Loucy (cell line): ENCODE measurements around the gene ALOX5AP.

Experiments
- H2AFZ ChIP-seq: fragments of 200-600 bp; sonication (generic); 2 replicates; pipeline ENCODE4 v1.6.0; 2016; ENCODE audit warnings: antibody characterized with exemption, mild to moderate bottlenecking, low read length, moderate library complexity
- H3F3A ChIP-seq: fragments of 200-600 bp; 2 replicates; pipeline ENCODE4 v1.6.0; 2016; ENCODE audit warnings: antibody characterized with exemption, low read depth, mild to moderate bottlenecking
- H3K27me3 ChIP-seq: fragments of 200-600 bp; sonication (generic); 2 replicates; pipeline ENCODE4 v1.6.1; 2014; ENCODE audit warnings: low read length, mild to moderate bottlenecking; ENCODE audit not compliant: insufficient read depth, poor library complexity, severe bottlenecking
- H3K36me3 ChIP-seq: fragments of 200-600 bp; sonication (generic); 2 replicates; pipeline ENCODE4 v1.6.1; 2016; ENCODE audit warnings: low read length; ENCODE audit not compliant: insufficient read depth
- H3K4me1 ChIP-seq: fragments of 200-600 bp; sonication (generic); 2 replicates; pipeline ENCODE4 v1.5.1; 2014; ENCODE audit warnings: low read length, mild to moderate bottlenecking; ENCODE audit not compliant: insufficient read depth, poor library complexity, severe bottlenecking
- H3K4me2 ChIP-seq: fragments of 200-600 bp; sonication (generic); 2 replicates; pipeline ENCODE4 v1.6.0; 2014; ENCODE audit warnings: antibody characterized with exemption, low read length, low read depth, mild to moderate bottlenecking; ENCODE audit not compliant: poor library complexity, severe bottlenecking
- H3K4me3 ChIP-seq: fragments of 200-600 bp; sonication (generic); 2 replicates; pipeline ENCODE4 v1.5.1; 2014; ENCODE audit warnings: low read length, mild to moderate bottlenecking, mixed read lengths; ENCODE audit not compliant: poor library complexity, severe bottlenecking
- H3K79me2 ChIP-seq: fragments of 200-600 bp; sonication (generic); 2 replicates; pipeline ENCODE4 v1.6.1; 2014; ENCODE audit warnings: low read length; ENCODE audit not compliant: insufficient read depth
- H3K9ac ChIP-seq: fragments of 200-600 bp; sonication (generic); 2 replicates; pipeline ENCODE4 v1.6.0; 2014; ENCODE audit warnings: mild to moderate bottlenecking, low read depth, low read length, moderate library complexity; ENCODE audit not compliant: poor library complexity, severe bottlenecking
- H3K9me2 ChIP-seq: fragments of 200-600 bp; sonication (generic); replicated peaks from 2 replicates; pipeline ENCODE4 v1.6.1; 2016; ENCODE audit warnings: low read depth, low read length, mixed read lengths
- H3K9me3 ChIP-seq: fragments of 200-600 bp; sonication (generic); 2 replicates; pipeline ENCODE4 v1.6.1; 2014; ENCODE audit warnings: mild to moderate bottlenecking, antibody characterized with exemption, low read length, low read depth; ENCODE audit not compliant: insufficient read depth
- H4K20me1 ChIP-seq: fragments of 200-600 bp; sonication (generic); 2 replicates; pipeline ENCODE4 v1.6.0; 2014; ENCODE audit warnings: antibody characterized with exemption, low read length, mild to moderate bottlenecking; ENCODE audit not compliant: insufficient read depth, poor library complexity, severe bottlenecking
- CTCF ChIP-seq: fragments of 200-600 bp; sonication (generic); conservative IDR thresholded peaks from 2 replicates; pipeline ENCODE4 v1.5.1; 2014; ENCODE audit warnings: mild to moderate bottlenecking, antibody characterized with exemption, low read length
- EZH2phosphoT487 ChIP-seq: fragments of 200-600 bp; IDR thresholded peaks from 2 replicates; pipeline ENCODE4 v1.6.1; 2018; ENCODE audit warnings: antibody characterized with exemption, mild to moderate bottlenecking, moderate library complexity, borderline replicate concordance

ALOX5AP gene

GRCh38 chr13:30763786-30764413 lies 28.6 kb downstream of the ALOX5AP start:
- H3K4me1 ChIP-seq, result peaks cover 17% of the 10 kb centered on the region
- H3K4me3 ChIP-seq, result no peak overlapping the region
- no peak overlapping the region for H2AFZ ChIP-seq
- no peaks in the 10 kb centered on the region for H3K79me2 ChIP-seq
- no peaks in the 10 kb centered on the region for H3K9me3 ChIP-seq
- H3K27me3 ChIP-seq, result no peaks in the 10 kb centered on the region
- no peak for TF ChIP-seq EZH2phosphoT487
- TF ChIP-seq CTCF, result no peak
- peaks cover 69% of the 10 kb centered on the region; the same call in 1 of the 2 replicates for H3K36me3 ChIP-seq
- no peak overlapping the region for H3K9ac ChIP-seq
- H3K4me2 ChIP-seq, result no peak overlapping the region
- no peaks in the 10 kb centered on the region for H3K9me2 ChIP-seq
- H4K20me1 ChIP-seq, result no peaks in the 10 kb centered on the region
- no peaks in the 10 kb centered on the region; the same call in 1 of the 2 replicates for H3F3A ChIP-seq

GRCh38 chr13:30766231-30766630 lies 30.9 kb downstream of the ALOX5AP start:
- Histone ChIP-seq H2AFZ (no peak overlapping the region), H3F3A (no peaks in the 10 kb centered on the region; the same call in 1 of the 2 replicates), H3K4me2 (peak overlapping the region; percentile 13), H3K27me3 (no peaks in the 10 kb centered on the region), H3K36me3 (peaks cover 46% of the 10 kb centered on the region; the same call in 1 of the 2 replicates), H3K4me1 (peaks cover 17% of the 10 kb centered on the region), H3K79me2 (no peaks in the 10 kb centered on the region), H3K9me2 (no peaks in the 10 kb centered on the region), H4K20me1 (no peaks in the 10 kb centered on the region), H3K4me3 (no peak overlapping the region), H3K9ac (no peak overlapping the region), H3K9me3 (no peaks in the 10 kb centered on the region)
- no peak for TF ChIP-seq EZH2phosphoT487

GRCh38 chr13:30770929-30771328 lies 35.6 kb downstream of the ALOX5AP start:
- peaks cover 39% of the 10 kb centered on the region for H3K4me1 ChIP-seq

More at GRCh38 chr13:30770929-30771328, 35.6 kb downstream of the ALOX5AP start:
- Histone ChIP-seq H3K27me3 (no peaks in the 10 kb centered on the region), H4K20me1 (no peaks in the 10 kb centered on the region), H3K9me3 (no peaks in the 10 kb centered on the region), H3F3A (no peaks in the 10 kb centered on the region; the same call in 1 of the 2 replicates), H3K9ac (no peak overlapping the region), H3K9me2 (no peaks in the 10 kb centered on the region), H3K36me3 (peaks cover 3% of the 10 kb centered on the region; the same call in 1 of the 2 replicates), H3K79me2 (no peaks in the 10 kb centered on the region), H3K4me3 (no peak overlapping the region), H3K4me2 (no peak overlapping the region), H2AFZ (no peak overlapping the region)
- no peak for TF ChIP-seq EZH2phosphoT487
- no peak for TF ChIP-seq CTCF
